GM04504 (cell line): ENCODE results near the gene PPP6R3.

Source experiments
- DNase-seq: peaks from one replicate; pipeline ENCODE4 v3.0.0-alpha.2; 2012; ENCODE audit warnings: low read depth

The PPP6R3 gene

DNA sequence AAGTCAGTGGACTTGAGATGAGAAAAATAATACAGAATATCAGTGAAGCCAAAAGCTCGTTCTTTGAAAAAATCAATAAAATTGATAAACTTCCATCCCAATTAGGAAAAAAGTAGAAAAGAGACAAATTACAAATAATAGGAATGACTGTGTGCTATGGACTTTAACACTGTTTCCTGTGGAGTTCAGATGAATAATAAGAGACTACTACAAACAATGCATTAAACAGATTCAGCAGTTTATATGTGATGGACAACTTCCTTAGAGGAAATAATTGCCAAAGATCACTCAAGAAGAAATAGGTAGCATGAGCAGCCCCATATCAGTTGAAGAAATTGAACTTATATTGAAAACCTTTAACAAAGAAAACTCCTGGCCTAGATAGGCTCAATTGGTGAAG is 99.7 kb downstream of the PPP6R3 start:
- DNase-seq, result no peak

- DNase-seq, result no peak
Measured at GRCh38 chr11:68563454-68563853, 102.9 kb downstream of the PPP6R3 start.

- DNase-seq, result no peak
Measured at GRCh38 chr11:68564261-68564660, 103.7 kb downstream of the PPP6R3 start.

DNA sequence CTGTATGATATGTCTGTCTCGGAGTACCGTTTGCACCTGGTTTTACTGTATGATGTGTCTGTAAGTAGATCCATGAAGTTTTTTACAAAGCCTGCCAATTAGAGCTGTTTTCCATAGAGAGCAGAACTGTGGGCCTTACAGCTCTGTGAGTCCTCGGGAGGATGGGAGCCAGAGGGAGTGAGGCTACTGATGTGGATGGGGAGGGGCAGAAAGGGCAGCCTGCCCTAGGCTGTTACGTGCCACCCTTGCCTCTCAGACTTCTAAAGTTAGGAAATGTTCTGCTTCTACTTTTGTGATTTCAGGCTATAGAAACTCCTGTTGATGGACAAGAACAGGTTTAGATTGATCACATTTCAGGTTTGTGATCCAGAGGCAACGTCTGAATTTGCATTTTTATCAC is 105.2 kb downstream of the PPP6R3 start:
- no peak for DNase-seq

DNA sequence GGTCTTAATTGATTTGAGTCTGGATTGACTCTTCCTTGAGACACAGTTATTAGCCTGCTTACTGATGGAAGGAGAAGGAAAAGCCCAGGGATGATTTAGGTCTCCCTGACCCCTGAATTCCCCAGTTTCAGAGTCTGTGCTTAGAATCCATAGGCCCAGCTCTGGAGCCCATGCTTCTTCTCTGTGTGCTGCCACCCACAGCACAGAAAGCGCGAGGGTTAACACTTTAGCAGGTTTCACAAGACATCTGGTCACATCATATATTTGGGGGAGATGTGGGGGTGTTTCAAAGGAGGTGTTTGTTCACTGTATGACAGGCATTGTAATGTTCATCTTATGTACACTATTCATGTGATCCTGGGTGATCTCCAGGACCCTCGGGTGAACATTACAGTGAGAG is 107.0 kb downstream of the PPP6R3 start:
- no peak for DNase-seq

DNA sequence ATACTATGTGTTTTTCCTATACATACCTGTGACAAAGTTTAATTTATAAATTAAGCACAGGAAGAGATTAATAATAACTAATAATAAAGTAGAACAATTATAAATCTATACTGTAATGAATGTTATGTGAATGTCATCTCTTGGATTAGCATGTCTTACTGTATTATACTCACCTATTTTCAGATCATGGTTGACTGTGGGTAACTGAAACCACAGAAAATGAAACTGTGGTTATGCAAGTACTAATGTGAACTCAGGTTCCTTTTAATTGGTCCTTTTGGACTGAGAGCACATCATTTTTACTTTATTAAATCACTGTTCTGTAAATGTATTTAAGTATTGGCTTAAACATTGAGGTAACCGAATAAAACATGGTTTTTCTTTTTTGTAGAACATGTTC is 108.8 kb downstream of the PPP6R3 start:
- no peak for DNase-seq

DNA sequence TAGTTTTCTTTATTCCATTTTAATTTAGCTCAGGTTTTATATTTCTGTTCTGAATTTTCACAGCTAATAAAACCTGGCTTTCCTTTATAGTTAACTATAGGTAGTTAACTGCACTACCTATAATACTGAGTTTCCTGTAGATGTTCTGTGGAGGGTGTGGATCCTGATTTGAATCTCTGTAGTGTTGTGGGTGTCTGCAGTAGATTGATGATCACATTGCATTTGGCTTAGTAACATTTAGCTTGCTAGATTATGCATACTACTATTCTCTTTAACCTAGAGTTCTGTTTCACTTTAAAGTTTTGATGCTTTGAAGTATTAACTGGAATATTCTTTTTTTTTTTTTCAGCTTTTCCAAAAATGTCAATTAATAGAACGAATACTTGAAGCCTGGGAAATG is 110.1 kb downstream of the PPP6R3 start:
- DNase-seq, result no peak

DNA sequence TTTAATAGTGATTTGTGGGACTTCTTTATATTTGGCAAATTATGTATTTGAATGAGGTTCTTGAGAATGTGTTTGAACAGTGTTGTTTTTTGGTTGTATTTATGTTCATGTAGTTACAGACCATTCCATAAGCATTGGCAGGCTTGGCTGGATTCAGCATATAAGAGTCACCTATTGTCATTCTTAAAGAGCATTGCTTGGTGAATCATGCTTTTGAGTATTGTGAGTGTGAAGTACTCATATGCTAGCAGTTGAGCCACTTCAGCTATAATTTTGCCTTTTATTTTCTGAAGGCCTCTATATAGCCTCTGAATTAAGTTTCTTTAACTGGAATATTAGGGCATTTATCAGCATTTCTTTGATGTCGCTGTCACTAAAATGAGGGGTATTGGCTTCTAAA is 113.8 kb downstream of the PPP6R3 start:
- no peak for DNase-seq

- DNase-seq, result no peak
Measured at GRCh38 chr11:68575025-68575665, 114.6 kb downstream of the PPP6R3 start.

DNA sequence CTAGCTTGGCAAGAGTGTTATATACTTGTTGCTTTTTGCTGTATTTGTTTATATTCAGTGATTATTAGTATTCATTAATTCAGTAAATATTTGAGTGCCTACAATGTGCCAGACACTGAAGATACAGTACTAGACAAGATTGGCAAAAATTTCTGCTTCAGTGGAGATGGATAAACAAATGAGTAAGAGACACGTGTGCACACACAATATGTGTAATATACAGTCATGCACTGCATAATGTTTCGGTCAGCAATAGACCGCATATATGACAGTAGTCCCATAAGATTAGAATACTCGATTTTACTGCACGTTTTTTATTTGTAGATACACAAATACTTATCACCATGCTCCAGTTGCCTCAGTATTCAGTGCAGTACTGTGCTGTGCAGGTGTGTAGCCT is 118.9 kb downstream of the PPP6R3 start:
- no peak for DNase-seq

DNA sequence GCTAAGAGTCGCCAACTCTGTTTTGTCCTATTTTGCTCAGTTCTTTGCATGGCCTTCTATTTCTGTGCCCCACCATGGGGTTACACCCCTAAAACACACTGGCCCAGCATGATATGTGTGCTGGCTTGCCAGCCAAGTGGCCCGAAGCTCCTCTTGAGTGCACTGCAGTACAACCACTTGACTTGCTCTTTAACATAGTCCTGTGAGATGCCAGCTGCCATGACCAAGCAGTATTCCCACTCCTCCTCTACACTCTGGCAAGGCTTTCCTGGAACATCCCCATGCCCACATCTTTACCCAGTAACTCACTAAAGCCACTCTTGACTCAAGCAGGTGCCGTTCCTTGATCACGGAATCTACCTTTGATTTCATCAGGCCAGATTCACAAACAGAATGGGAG is 120.9 kb downstream of the PPP6R3 start:
- no peak for DNase-seq

- DNase-seq, result no peak
Measured at GRCh38 chr11:68581901-68582300, 121.3 kb downstream of the PPP6R3 start.

DNA sequence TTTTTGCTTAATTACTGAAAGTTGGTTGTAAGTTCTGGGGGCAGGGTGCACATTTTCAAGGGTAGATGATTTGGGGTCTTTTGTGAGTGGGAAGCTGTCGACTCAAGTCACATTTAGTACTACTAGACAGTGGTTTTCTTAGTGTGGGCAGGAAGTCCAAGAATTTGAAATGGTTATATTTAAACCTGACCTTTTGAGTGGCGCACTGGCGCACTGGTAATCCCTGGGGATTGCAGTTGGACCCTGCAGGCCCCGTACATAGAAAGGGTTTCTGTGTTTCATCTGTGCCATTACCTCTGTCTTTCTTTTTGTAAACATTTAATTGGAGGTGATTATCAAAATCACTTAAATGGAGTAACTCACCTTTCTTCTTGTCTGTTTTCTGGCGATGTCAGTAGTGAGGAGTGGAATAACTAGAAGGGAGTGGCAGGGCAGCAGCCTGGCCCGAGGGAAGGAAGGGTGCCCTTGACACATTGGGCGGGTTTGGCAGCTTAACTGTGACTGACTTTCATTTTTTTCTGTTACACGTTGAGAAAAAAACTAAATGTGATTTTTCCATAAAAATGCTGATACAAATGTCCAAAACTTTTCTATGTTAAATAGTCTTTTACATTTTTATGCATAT is 122.0 kb downstream of the PPP6R3 start:
- DNase-seq, result no peak

GRCh38 chr11:68583041-68583446 is 122.5 kb downstream of the PPP6R3 start:
- no peak for DNase-seq

DNA sequence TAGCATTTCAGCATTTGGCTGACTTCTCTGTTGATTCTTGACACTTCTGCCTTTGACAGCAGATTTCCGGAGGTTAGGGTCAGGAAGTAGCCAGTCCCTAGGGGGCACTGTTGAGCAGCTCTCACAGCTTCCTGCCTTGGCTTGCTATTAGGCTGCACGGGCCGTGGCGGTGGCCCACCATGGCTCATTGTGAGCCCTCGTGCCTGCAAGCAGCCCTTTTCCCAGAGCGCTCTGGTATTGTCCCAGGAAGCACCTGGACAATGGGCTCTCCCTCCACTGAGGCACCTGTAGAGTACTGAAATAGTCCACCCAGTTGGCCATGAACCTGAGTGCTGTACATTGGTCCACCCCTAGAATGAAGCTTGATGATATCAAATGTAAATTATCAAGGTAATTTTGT is 123.5 kb downstream of the PPP6R3 start:
- DNase-seq, result no peak

- DNase-seq, result no peak
Measured at GRCh38 chr11:68584991-68585524, 124.5 kb downstream of the PPP6R3 start.

DNA sequence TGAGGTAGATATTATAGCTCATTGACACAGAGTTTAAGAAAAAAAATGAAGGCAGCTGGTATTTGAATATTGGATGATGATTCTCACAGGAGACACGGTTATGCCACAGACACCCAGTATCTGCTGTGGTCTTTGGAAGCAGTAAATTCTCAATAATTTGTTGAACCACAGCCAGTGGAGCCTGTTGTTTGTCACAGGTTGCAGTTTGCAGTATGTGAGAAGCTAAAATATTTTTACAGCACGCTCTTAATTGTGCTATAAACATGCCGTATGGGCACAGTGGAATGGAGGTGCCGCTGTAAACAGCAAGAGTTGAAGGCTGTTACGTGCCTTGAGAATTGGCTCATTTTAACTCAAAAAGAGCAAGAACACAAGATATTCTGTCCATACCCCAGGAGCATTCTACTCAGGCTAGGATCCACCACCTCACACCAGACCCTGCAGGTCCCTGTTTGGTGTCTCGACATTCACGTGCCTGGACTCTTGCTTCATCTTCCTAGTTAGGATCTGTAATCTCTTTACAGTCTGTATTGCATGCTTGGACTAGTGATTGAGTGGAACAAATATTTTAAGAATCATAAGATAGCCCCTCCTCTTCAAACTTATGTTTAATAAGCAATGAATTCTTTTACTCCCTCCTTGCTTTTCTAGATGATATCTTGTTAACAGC is 129.1 kb downstream of the PPP6R3 start:
- no peak for DNase-seq

GRCh38 chr11:68591719-68592118 is 131.2 kb downstream of the PPP6R3 start:
- DNase-seq, result no peak

DNA sequence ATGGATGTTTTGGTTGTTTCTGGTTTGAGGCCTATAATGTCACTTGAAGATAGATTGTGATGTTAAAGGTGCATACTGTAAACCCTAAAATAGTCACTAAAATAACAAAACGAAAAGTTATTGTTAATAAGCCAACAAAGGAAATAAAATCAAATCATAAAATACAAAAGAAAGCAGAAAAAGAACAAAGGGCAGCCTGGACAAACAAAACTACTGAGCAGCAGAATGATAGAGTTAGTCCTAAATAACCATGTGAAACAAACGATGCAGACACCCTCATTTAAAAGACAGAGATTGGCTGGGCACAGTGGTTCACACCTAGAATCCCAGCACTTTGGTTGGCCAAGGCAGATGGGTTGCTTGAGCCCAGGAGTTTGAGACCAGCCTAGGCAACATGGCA is 132.9 kb downstream of the PPP6R3 start:
- no peak for DNase-seq

GRCh38 chr11:68594123-68594522 is 133.6 kb downstream of the PPP6R3 start:
- DNase-seq, result no peak

- DNase-seq, result no peak
Measured at GRCh38 chr11:68596231-68596630, 135.7 kb downstream of the PPP6R3 start.

GRCh38 chr11:68598816-68599653 is 138.5 kb downstream of the PPP6R3 start:
- peak; percentile 13 for DNase-seq
